IMR-90 (cell line): ENCODE measurements around the gene PDZD7. TPM values are rescaled to one million over a fixed set of nuclear protein-coding genes. Genes with fewer than 3 reads are reported as not detected.

ENCODE experiments used
- ATAC-seq: fragments of 200-7000 bp; cut with Tn5 transposase; 2 replicates; pipeline ENCODE4 v1.9.1; 2020; ENCODE audit warnings: low read depth, mild to moderate bottlenecking, moderate library complexity
- BruUV-seq: library from RNA; stranded (reverse); fragments of 400-500 nt; replicated peaks from 2 replicates; lab custom pipeline; 2021; lab: Mats Ljungman, UMichigan
- CTCF ChIA-PET: fragments of 300-600 bp; formaldehyde crosslinking; extraction: SDS; loops from one replicate; lab custom pipeline; 2021; ENCODE audit warnings: antibody characterized with exemption; lab: Yijun Ruan, JAX
- POLR2A ChIA-PET: fragments of 300-600 bp; sonication (Branson Sonifier 250); formaldehyde crosslinking; loops from one replicate; lab custom pipeline; 2022; ENCODE audit warnings: antibody characterized with exemption; ENCODE audit not compliant: unreplicated experiment; lab: Charles Lee
- DNase-seq: peaks from one replicate; pipeline ENCODE4 v3.0.0; 2013
- H2AFZ ChIP-seq: replicated peaks from 2 replicates; pipeline ENCODE3; 2013; ENCODE audit warnings: low read length, mild to moderate bottlenecking; ENCODE audit not compliant: poor library complexity
- H2AK5ac ChIP-seq: 2 replicates; pipeline ENCODE4 v1.6.1; 2013; ENCODE audit warnings: low read depth, low read length, inconsistent platforms
- H2AK9ac ChIP-seq: replicated peaks from 2 replicates; pipeline ENCODE3; 2013; ENCODE audit warnings: mild to moderate bottlenecking, low read depth, low read length, moderate library complexity; ENCODE audit not compliant: poor library complexity
- H2BK120ac ChIP-seq: 2 replicates; pipeline ENCODE4 v1.6.1; 2013; ENCODE audit warnings: low read depth, low read length, inconsistent platforms
- H2BK15ac ChIP-seq: 3 replicates; pipeline ENCODE4 v1.6.1; 2013; ENCODE audit warnings: low read depth, low read length, inconsistent platforms
- H2BK20ac ChIP-seq: 2 replicates; pipeline ENCODE4 v1.6.1; 2013; ENCODE audit warnings: low read depth, mild to moderate bottlenecking, inconsistent platforms, low read length, moderate library complexity
- H2BK5ac ChIP-seq: 2 replicates; pipeline ENCODE4 v1.6.1; 2013; ENCODE audit warnings: mild to moderate bottlenecking, low read depth, low read length, inconsistent platforms; ENCODE audit not compliant: poor library complexity, severe bottlenecking
- H3K14ac ChIP-seq: replicated peaks from 2 replicates; pipeline ENCODE4 v1.6.1; 2013; ENCODE audit warnings: low read depth, low read length, inconsistent platforms
- H3K18ac ChIP-seq: 2 replicates; pipeline ENCODE4 v1.6.1; 2013; ENCODE audit warnings: low read depth, low read length, control low read depth
- H3K23ac ChIP-seq: 2 replicates; pipeline ENCODE4 v1.6.1; 2013; ENCODE audit warnings: low read depth, low read length, inconsistent platforms
- H3K27ac ChIP-seq: 2 replicates; pipeline ENCODE4 v1.5.1; 2013; ENCODE audit warnings: mild to moderate bottlenecking, control low read depth, low read length; ENCODE audit not compliant: insufficient read depth
- H3K27me3 ChIP-seq: 2 replicates; pipeline ENCODE4 v1.6.1; 2013; ENCODE audit warnings: low read length; ENCODE audit not compliant: control insufficient read depth, insufficient read depth
- H3K36me3 ChIP-seq: 2 replicates; pipeline ENCODE4 v1.6.1; 2013; ENCODE audit warnings: low read length, mixed read lengths; ENCODE audit not compliant: control insufficient read depth, insufficient read depth
- H3K4ac ChIP-seq: 2 replicates; pipeline ENCODE4 v1.6.1; 2013; ENCODE audit warnings: low read depth, low read length, inconsistent platforms
- H3K4me1 ChIP-seq: 2 replicates; pipeline ENCODE4 v1.6.1; 2013; ENCODE audit warnings: low read length, mixed read lengths; ENCODE audit not compliant: control insufficient read depth, insufficient read depth
- H3K4me2 ChIP-seq: 2 replicates; pipeline ENCODE4 v1.6.1; 2013; ENCODE audit warnings: low read depth, mild to moderate bottlenecking, control low read depth, low read length, moderate library complexity
- H3K4me3 ChIP-seq: 2 replicates; pipeline ENCODE4 v1.5.1; 2013; ENCODE audit warnings: low read depth, mild to moderate bottlenecking, control low read depth, low read length, moderate library complexity; ENCODE audit not compliant: insufficient read depth
- H3K56ac ChIP-seq: 2 replicates; pipeline ENCODE4 v1.6.1; 2013; ENCODE audit warnings: low read length, inconsistent platforms; ENCODE audit not compliant: insufficient read depth; ENCODE audit errors: extremely low read depth
- H3K79me1 ChIP-seq, 2 experiments: 2 replicates each; pipeline ENCODE4 v1.6.1; 2013; ENCODE audit warnings: low read length in 2 of 2, inconsistent platforms in 1 of 2, low read depth in 1 of 2
- H3K9ac ChIP-seq: 2 replicates; pipeline ENCODE4 v1.6.1; 2013; ENCODE audit warnings: low read depth, low read length, control low read depth
- H3K9me1 ChIP-seq: 2 replicates; pipeline ENCODE4 v1.6.1; 2013; ENCODE audit warnings: low read length, inconsistent platforms; ENCODE audit not compliant: insufficient read depth
- H3K9me3 ChIP-seq: 2 replicates; pipeline ENCODE4 v1.6.1; 2013; ENCODE audit warnings: low read length; ENCODE audit not compliant: control insufficient read depth, insufficient read depth
- H4K20me1 ChIP-seq: 2 replicates; pipeline ENCODE4 v1.6.1; 2013; ENCODE audit warnings: low read length, inconsistent platforms; ENCODE audit not compliant: insufficient read depth
- H4K5ac ChIP-seq: 2 replicates; pipeline ENCODE4 v1.6.1; 2013; ENCODE audit warnings: mild to moderate bottlenecking, low read depth, low read length, control low read depth
- H4K8ac ChIP-seq, 2 experiments: 2 replicates each; pipeline ENCODE4 v1.6.1; 2013; ENCODE audit warnings: low read depth in 2 of 2, low read length in 2 of 2, control low read depth in 1 of 2, inconsistent platforms in 1 of 2
- H4K91ac ChIP-seq: 2 replicates; pipeline ENCODE4 v1.6.1; 2013; ENCODE audit warnings: low read depth, low read length, inconsistent platforms; ENCODE audit not compliant: insufficient read depth
- BHLHE40 ChIP-seq: fragments of 150-350 bp; IDR thresholded peaks from 2 replicates; pipeline ENCODE4 v1.6.1; 2016; ENCODE audit warnings: mild to moderate bottlenecking, low read depth, low read length
- ELK1 ChIP-seq: fragments of 150-350 bp; IDR thresholded peaks from 2 replicates; pipeline ENCODE4 v1.6.1; 2016; ENCODE audit warnings: low read depth, mild to moderate bottlenecking, low read length, moderate library complexity, borderline replicate concordance
- FOS ChIP-seq: fragments of 150-350 bp; IDR thresholded peaks from 2 replicates; pipeline ENCODE4 v1.6.1; 2016; ENCODE audit warnings: low read depth, low read length
- MAFK ChIP-seq: IDR thresholded peaks from 2 replicates; pipeline ENCODE4 v1.6.1; 2012; ENCODE audit warnings: low read depth, low read length, improper control_type of control experiment
- MAZ ChIP-seq: IDR thresholded peaks from 2 replicates; pipeline ENCODE4 v1.6.1; 2012; ENCODE audit warnings: low read depth, mild to moderate bottlenecking, low read length, improper control_type of control experiment, moderate library complexity, borderline replicate concordance
- MXI1 ChIP-seq: IDR thresholded peaks from 2 replicates; pipeline ENCODE4 v1.6.1; 2012; ENCODE audit warnings: low read depth, mild to moderate bottlenecking, low read length, moderate library complexity, borderline replicate concordance
- NFE2L2 ChIP-seq: fragments of 150-350 bp; IDR thresholded peaks from 2 replicates; pipeline ENCODE4 v1.6.1; 2016; ENCODE audit warnings: low read depth, mild to moderate bottlenecking, low read length
- POLR2A ChIP-seq: IDR thresholded peaks from 2 replicates; pipeline ENCODE4 v1.6.1; 2012; ENCODE audit warnings: mild to moderate bottlenecking, low read depth, low read length
- RAD21 ChIP-seq: IDR thresholded peaks from 2 replicates; pipeline ENCODE4 v1.6.1; 2012; ENCODE audit warnings: low read length, improper control_type of control experiment
- RCOR1 ChIP-seq: IDR thresholded peaks from 2 replicates; pipeline ENCODE4 v1.6.1; 2012; ENCODE audit warnings: mild to moderate bottlenecking, low read length, improper control_type of control experiment; ENCODE audit not compliant: insufficient replicate concordance
- SMC3 ChIP-seq: fragments of 150-350 bp; IDR thresholded peaks from 2 replicates; pipeline ENCODE4 v1.6.1; 2016; ENCODE audit warnings: low read depth, mild to moderate bottlenecking, antibody characterized with exemption, low read length, moderate library complexity
- WGBS, 2 experiments: methylation state at CpG; one replicate each; pipeline versions ENCODE4 v1.1.5 to v1.1.7; 2013; ENCODE audit warnings: missing lambda C conversion rate in 2 of 2; ENCODE audit not compliant: insufficient read length in 1 of 2; ENCODE audit errors: extremely low coverage in 2 of 2; 5-methylcytosine and 5-hydroxymethylcytosine counted together
- dilution Hi-C: fragments of 300-500 bp; cut with HindIII; formaldehyde crosslinking; loops from one replicate; pipeline ENCODE4 v1.14.3; 2018; ENCODE audit warnings: low sequenced_read_pairs; ENCODE audit not compliant: unreplicated experiment
- in situ Hi-C: fragments of 300-500 bp; cut with MboI; formaldehyde crosslinking; loops from 3 replicates; pipeline ENCODE4 v1.14.3; 2019; ENCODE audit warnings: low sequenced_read_pairs, inconsistent platforms, mixed read lengths
- intact Hi-C: fragments of 100-400 bp; cut with micrococcal nuclease; formaldehyde crosslinking; loops from 2 replicates; pipeline ENCODE4 v1.10.0; 2022
- polyA plus RNA-seq, 3 experiments: library from polyadenylated mRNA; depleted of rRNA; stranded (reverse); fragments of >200 nt; gene quantifications; 2 replicates each; pipeline ENCODE4 v1.2.3, GENCODE V29; 2012; ENCODE audit warnings: low replicate concordance in 1 of 3
- total RNA-seq: library from RNA; depleted of rRNA; stranded (reverse); fragments of >200 nt; gene quantifications from 2 replicates; pipeline ENCODE4 v1.2.3, GENCODE V29; 2012

The PDZD7 gene
- total and polyA plus RNA-seq, 2 of the 4 experiments (the other 2 are of a cell fraction) = 0.90 to 1.5 TPM

GRCh38 chr10:100962351-100963080, 68.4 kb downstream of the PDZD7 start:
- H3K4ac ChIP-seq = no peak overlapping the region
- no peak overlapping the region for H3K18ac ChIP-seq
- no peak overlapping the region for H3K56ac ChIP-seq
- no peaks in the 10 kb centered on the region for H4K20me1 ChIP-seq
- DNase-seq (no peak), ATAC-seq (no peak)
- H3K27me3 ChIP-seq = no peaks in the 10 kb centered on the region
- H2BK15ac ChIP-seq = no peak overlapping the region
- no peak overlapping the region for H2AFZ ChIP-seq
- H2AK9ac ChIP-seq = no peak overlapping the region
- H3K9me1 ChIP-seq = 0 out of 2 replicates have a peak, but pooled peaks cover 3% of the 10 kb centered on the region
- no peak overlapping the region for H2BK5ac ChIP-seq
- H3K9me3 ChIP-seq = no peaks in the 10 kb centered on the region
- no TSS peak for BruUV-seq
- TF ChIP-seq MAFK (no peak), MAZ (no peak), MXI1 (no peak), RAD21 (no peak), BHLHE40 (no peak), POLR2A (no peak), FOS (no peak), RCOR1 (no peak), NFE2L2 (no peak), SMC3 (no peak), ELK1 (no peak)
- H3K36me3 ChIP-seq = peaks cover 22% of the 10 kb centered on the region
- H3K9ac ChIP-seq = no peak overlapping the region
- no peak overlapping the region for H2BK120ac ChIP-seq
- in situ Hi-C loops (no loop called here), dilution Hi-C loops (no loop called here), intact Hi-C loops (loop anchor here (5.0 kb wide), 1 partner anchor 35 kb away; no protein-coding TSS in a partner anchor)
- H3K4me2 ChIP-seq = no peak overlapping the region
- no peak overlapping the region for H2BK20ac ChIP-seq
- H2AK5ac ChIP-seq = no peak overlapping the region
- ChIA-PET CTCF (no interaction called here), POLR2A (no interaction called here)
- WGBS, 2 experiments = no CpG with 5 or more reads among the region's 4 CpGs
- no peak overlapping the region for H3K4me3 ChIP-seq
- H4K5ac ChIP-seq = no peak overlapping the region
- no peak overlapping the region for H3K27ac ChIP-seq
- no peak overlapping the region for H4K8ac ChIP-seq
- H4K91ac ChIP-seq = no peak overlapping the region
- no peaks in the 10 kb centered on the region for H3K4me1 ChIP-seq
- H3K14ac ChIP-seq = no peak overlapping the region
- 0 out of 4 replicates have a peak, but pooled peaks cover 2 to 5% of the 10 kb centered on the region in 2 experiments for H3K79me1 ChIP-seq
- H3K23ac ChIP-seq = no peak overlapping the region
